Endodermal cell (in vitro differentiated cells): ENCODE data around the gene IGIP. TPM values are rescaled to one million over a fixed set of nuclear protein-coding genes. Genes with fewer than 3 reads are reported as not detected.

Source experiments
- DNase-seq: peaks from one replicate; pipeline ENCODE4 v3.0.0-alpha.2; 2017
- H3K27ac ChIP-seq: 2 replicates; pipeline ENCODE4 v1.5.1; 2013; ENCODE audit warnings: mild to moderate bottlenecking, low read depth, low read length, moderate library complexity
- H3K27me3 ChIP-seq: 2 replicates; pipeline ENCODE4 v1.6.1; 2013; ENCODE audit warnings: mild to moderate bottlenecking, low read length, moderate library complexity; ENCODE audit not compliant: insufficient read depth, control insufficient read depth, poor library complexity, severe bottlenecking
- H3K36me3 ChIP-seq: 2 replicates; pipeline ENCODE4 v1.7.0; 2013; ENCODE audit warnings: mild to moderate bottlenecking, low read length, moderate library complexity; ENCODE audit not compliant: control insufficient read depth, insufficient read depth
- H3K4me1 ChIP-seq: one replicate; pipeline ENCODE4 v1.7.0; 2013; ENCODE audit warnings: low read length; ENCODE audit not compliant: control insufficient read depth, insufficient read depth
- H3K4me3 ChIP-seq: 2 replicates; pipeline ENCODE4 v1.5.1; 2013; ENCODE audit warnings: mild to moderate bottlenecking, low read length, moderate library complexity
- H3K9ac ChIP-seq: 2 replicates; pipeline ENCODE4 v1.6.1; 2013; ENCODE audit warnings: mild to moderate bottlenecking, low read length, moderate library complexity; ENCODE audit not compliant: poor library complexity, severe bottlenecking; ENCODE audit errors: extremely low read depth
- H3K9me3 ChIP-seq: 2 replicates; pipeline ENCODE4 v1.6.1; 2013; ENCODE audit warnings: mild to moderate bottlenecking, low read length, moderate library complexity; ENCODE audit not compliant: control insufficient read depth
- H3K27ac Mint-ChIP-seq: 2 replicates; pipeline ENCODE4 v1.8.0; 2020; ENCODE audit warnings: mixed read lengths
- H3K27me3 Mint-ChIP-seq: 2 replicates; pipeline ENCODE4 v1.8.0; 2021; ENCODE audit warnings: mild to moderate bottlenecking, mixed read lengths; ENCODE audit not compliant: insufficient read depth
- H3K36me3 Mint-ChIP-seq: 2 replicates; pipeline ENCODE4 v1.8.0; 2020; ENCODE audit warnings: low read depth, mixed read lengths
- H3K4me1 Mint-ChIP-seq: 2 replicates; pipeline ENCODE4 v1.8.0; 2020; ENCODE audit warnings: mixed read lengths
- H3K4me3 Mint-ChIP-seq: 2 replicates; pipeline ENCODE4 v1.8.0; 2020; ENCODE audit warnings: mild to moderate bottlenecking, moderate library complexity, mixed read lengths
- H3K9me3 Mint-ChIP-seq: 2 replicates; pipeline ENCODE4 v1.8.0; 2020; ENCODE audit warnings: mild to moderate bottlenecking, mixed read lengths
- CTCF ChIP-seq: fragments of 200-600 bp; sonication (generic); conservative IDR thresholded peaks from 2 replicates; pipeline ENCODE4 v1.5.0; 2021; ENCODE audit warnings: antibody characterized with exemption, mild to moderate bottlenecking
- WGBS, 2 experiments: methylation state at CpG; one replicate each; pipeline versions ENCODE4 v1.1.5 to v1.1.7; 2013; ENCODE audit warnings: missing lambda C conversion rate in 2 of 2, mixed read lengths in 1 of 2; ENCODE audit not compliant: insufficient coverage in 1 of 2, insufficient read length in 1 of 2; 5-methylcytosine and 5-hydroxymethylcytosine counted together
- total RNA-seq, 2 donors: library from RNA; stranded (reverse); fragmentation: NEBNext Ultra II Directional in 1 of 2; extraction: Animal tissue kit (Norgen Biotek cat#: 25700) in 1 of 2; gene quantifications; 2 replicates in 1 of 2; 3 replicates in 1 of 2; pipeline ENCODE4 v1.2.1, GENCODE V29; 2021

The IGIP gene
- total RNA-seq, 2 donors from 2014 or later = 2.0 to 2.5 TPM

GRCh38 chr5:140113699-140114263 lies 12.0 kb upstream of the IGIP start, which contains the start of gene PURA:
Gene PURA (plus strand): TSS chr5:140114109. CDS start chr5:140114182, 73 bp downstream.
- Histone ChIP-seq H3K27me3 (peaks cover 58% of the 10 kb centered on the region), H3K4me3 (peak within 1 kb of the TSS; percentile 77), H3K9me3 (no peaks in the 10 kb centered on the region), H3K4me1 (peaks cover 7% of the 10 kb centered on the region), H3K36me3 (no peaks in the 10 kb centered on the region), H3K27ac (no peak within 1 kb of the TSS), H3K9ac (peak within 1 kb of the TSS; percentile 35)
- peak within 1 kb of the TSS; percentile 58 for H3K27ac Mint-ChIP-seq
- peaks cover 34% of the 10 kb centered on the region for H3K4me1 Mint-ChIP-seq
- H3K27me3 Mint-ChIP-seq = peaks cover 61% of the 10 kb centered on the region
- 0% methylated on average over 24 to 54 of the region's 60 CpGs for WGBS, 2 experiments
- H3K9me3 Mint-ChIP-seq = no peaks in the 10 kb centered on the region
- H3K36me3 Mint-ChIP-seq = no peaks in the 10 kb centered on the region
- H3K4me3 Mint-ChIP-seq = peak within 1 kb of the TSS; percentile 67
- DNase-seq = peak; percentile 98
- peak; percentile 54 for TF ChIP-seq CTCF

DNA sequence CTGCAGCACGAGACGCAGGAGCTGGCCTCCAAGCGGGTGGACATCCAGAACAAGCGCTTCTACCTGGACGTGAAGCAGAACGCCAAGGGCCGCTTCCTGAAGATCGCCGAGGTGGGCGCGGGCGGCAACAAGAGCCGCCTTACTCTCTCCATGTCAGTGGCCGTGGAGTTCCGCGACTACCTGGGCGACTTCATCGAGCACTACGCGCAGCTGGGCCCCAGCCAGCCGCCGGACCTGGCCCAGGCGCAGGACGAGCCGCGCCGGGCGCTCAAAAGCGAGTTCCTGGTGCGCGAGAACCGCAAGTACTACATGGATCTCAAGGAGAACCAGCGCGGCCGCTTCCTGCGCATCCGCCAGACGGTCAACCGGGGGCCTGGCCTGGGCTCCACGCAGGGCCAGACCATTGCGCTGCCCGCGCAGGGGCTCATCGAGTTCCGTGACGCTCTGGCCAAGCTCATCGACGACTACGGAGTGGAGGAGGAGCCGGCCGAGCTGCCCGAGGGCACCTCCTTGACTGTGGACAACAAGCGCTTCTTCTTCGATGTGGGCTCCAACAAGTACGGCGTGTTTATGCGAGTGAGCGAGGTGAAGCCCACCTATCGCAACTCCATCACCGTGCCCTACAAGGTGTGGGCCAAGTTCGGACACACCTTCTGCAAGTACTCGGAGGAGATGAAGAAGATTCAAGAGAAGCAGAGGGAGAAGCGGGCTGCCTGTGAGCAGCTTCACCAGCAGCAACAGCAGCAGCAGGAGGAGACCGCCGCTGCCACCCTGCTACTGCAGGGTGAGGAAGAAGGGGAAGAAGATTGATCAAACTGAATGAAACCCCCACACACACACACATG lies 11.2 kb upstream of the IGIP start:
- Histone ChIP-seq H3K9me3 (no peaks in the 10 kb centered on the region), H3K9ac (peak overlapping the region; percentile 35), H3K36me3 (no peaks in the 10 kb centered on the region), H3K4me3 (peak overlapping the region; percentile 76), H3K4me1 (peaks cover 7% of the 10 kb centered on the region), H3K27me3 (peaks cover 50% of the 10 kb centered on the region), H3K27ac (no peak overlapping the region)
- Mint-ChIP-seq H3K4me3 (peak overlapping the region; percentile 67), H3K36me3 (no peaks in the 10 kb centered on the region), H3K27me3 (peaks cover 53% of the 10 kb centered on the region), H3K27ac (no peak overlapping the region), H3K9me3 (no peaks in the 10 kb centered on the region), H3K4me1 (peaks cover 26% of the 10 kb centered on the region)
- no peak for TF ChIP-seq CTCF
- DNase-seq = peak; percentile 85
- WGBS, 2 experiments = 1 to 3% methylated on average over 39 to 65 of the region's 65 CpGs

- Histone ChIP-seq H3K4me1 (peaks cover 7% of the 10 kb centered on the region), H3K9me3 (no peaks in the 10 kb centered on the region), H3K27me3 (peaks cover 44% of the 10 kb centered on the region), H3K9ac (no peak overlapping the region), H3K27ac (no peak overlapping the region), H3K36me3 (no peaks in the 10 kb centered on the region), H3K4me3 (peak overlapping the region; percentile 76)
- no peaks in the 10 kb centered on the region for H3K36me3 Mint-ChIP-seq
- no peak for TF ChIP-seq CTCF
- H3K4me3 Mint-ChIP-seq = peak overlapping the region; percentile 67
- peaks cover 26% of the 10 kb centered on the region for H3K4me1 Mint-ChIP-seq
- no peak for DNase-seq
- H3K27ac Mint-ChIP-seq = no peak overlapping the region
- 40% methylated on average over 1 of the region's 1 CpG; no CpG with 5 or more reads in 1 of the 2 experiments for WGBS, 2 experiments
- peaks cover 47% of the 10 kb centered on the region for H3K27me3 Mint-ChIP-seq
- no peaks in the 10 kb centered on the region for H3K9me3 Mint-ChIP-seq
Observed at GRCh38 chr5:140115186-140115500, 10.6 kb upstream of the IGIP start.
